ENCODE results near the gene ALOX12B.
"Not testable (repeated sequence)": the region's sequence is repeated elsewhere in the genome, so short reads cannot be mapped to it uniquely, and the experiment has no call there.

ALOX12B gene

GRCh38 chr17:8118769-8119580 is 31.5 kb upstream of the ALOX12B start:
- DNase-seq, result peak in 13 of 14 donors; percentile 27 to 93 (median 82)

- peak in 4 of 14 donors; percentile 29 to 71 (median 38) for DNase-seq
Observed at GRCh38 chr17:8117980-8118768, 30.7 kb upstream of the ALOX12B start, which contains the start of gene ALOXE3. ALOXE3 (minus strand) TSS chr17:8118514; CDS start chr17:8117990, 524 bp downstream.

DNA sequence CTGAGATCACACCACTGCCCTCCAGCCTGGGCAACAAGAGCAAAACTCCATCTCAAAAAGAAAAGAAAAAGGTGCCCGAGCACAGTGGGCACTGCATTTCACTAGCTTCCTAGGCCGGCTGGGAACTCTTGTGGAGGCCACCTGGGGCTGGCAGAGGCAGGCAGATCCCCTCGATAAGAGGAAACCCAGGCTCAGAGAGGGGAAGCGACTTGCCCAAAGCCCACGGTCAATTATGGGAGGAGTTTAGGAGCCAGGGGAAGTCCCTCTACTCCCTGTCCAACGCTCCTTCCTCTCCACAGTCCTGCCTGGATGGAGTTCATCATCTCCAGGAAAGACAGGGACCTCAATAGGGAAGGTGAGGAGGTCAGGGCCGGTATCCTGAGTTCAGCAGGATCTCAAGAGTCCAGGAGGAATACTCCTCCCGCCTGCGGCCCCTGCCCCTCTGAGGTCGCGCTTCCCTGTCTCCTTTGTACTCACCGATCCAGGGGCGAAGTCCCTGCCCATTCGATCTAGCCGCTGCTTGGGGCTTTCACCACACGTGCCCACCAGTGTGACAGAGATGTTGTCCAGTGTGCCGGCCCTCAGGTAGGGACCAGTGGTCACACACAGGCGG is 30.0 kb upstream of the ALOX12B start:
- DNase-seq, result no peak

GRCh38 chr17:8116776-8117175 is 29.3 kb upstream of the ALOX12B start:
- DNase-seq, result no peak

- DNase-seq, result no peak
Observed at GRCh38 chr17:8110907-8111306, 23.4 kb upstream of the ALOX12B start.

GRCh38 chr17:8110456-8110804 is 22.9 kb upstream of the ALOX12B start:
- no peak for DNase-seq

DNA sequence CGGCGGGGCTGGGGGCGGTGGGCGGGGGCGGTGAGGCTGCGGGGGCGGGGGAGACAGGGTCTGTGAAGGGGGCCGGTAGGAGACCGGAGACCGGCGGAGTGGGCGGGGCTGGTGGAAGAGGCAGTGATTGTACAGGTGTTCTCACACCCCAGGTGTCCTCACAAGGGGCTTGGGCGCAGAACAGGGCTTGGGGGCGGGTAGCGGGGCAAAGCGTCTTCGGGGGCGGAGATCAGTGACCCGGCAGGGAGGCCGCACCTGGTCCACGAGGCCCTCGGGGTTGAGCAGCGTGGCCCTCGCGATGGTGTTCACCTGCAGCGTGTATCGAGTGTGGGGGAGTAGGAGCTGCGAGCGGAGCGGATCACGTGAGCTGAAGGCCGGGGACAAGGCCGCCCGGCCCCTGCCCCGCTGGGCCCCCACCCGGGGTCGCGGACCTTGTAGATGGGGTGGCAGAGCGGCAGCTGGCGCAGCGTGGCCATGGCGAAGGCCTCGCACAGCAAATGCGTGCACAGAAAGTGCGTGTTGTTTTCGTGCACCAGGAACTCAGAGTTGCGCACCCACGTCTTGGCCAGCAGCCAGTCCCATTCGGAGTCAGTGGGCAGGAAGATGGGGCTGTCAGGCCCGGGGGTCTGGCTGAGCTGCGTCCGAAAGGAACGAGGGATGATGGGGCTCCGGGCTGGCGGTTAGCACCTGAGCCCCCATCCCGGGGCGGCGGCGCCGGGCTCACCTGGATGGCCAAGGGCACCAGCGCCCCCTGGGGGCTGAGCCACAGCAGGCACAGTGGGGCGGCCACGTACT is 22.3 kb upstream of the ALOX12B start:
- DNase-seq, result peak in 2 of 14 donors; percentile 8 to 11

DNA sequence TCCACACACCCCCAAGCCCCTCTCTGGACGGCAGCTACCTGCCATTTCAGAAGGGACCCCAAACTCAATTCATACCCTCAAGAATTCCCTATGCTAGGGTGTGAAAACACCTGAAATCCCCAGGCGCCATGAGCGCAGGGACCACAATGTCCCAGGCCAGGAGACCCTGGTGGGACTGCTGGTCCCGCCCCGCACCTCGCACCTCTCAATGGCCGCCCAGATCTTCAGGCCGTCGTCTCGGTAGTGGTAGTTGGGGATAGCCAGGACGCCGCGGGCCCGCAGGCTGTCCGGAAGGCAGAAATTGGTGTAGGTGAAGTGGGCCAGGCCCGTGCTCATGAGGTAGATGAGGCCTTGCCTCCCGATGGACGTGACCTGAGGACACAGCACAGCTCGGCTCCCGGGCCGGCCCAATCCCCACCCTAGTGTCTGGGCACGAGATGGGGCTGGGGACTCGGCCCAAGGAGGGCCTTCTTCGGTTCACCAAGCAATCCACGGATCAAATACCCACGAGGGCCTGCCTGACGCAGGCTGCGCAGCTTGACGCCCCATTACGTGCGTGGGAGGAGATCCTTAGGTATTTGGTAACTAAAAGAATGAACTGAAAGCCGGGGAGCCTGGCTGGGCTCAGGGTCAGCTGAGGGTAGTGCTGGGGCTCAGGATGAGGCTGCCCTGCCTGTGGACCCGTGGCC is 21.6 kb upstream of the ALOX12B start:
- no peak for DNase-seq

DNA sequence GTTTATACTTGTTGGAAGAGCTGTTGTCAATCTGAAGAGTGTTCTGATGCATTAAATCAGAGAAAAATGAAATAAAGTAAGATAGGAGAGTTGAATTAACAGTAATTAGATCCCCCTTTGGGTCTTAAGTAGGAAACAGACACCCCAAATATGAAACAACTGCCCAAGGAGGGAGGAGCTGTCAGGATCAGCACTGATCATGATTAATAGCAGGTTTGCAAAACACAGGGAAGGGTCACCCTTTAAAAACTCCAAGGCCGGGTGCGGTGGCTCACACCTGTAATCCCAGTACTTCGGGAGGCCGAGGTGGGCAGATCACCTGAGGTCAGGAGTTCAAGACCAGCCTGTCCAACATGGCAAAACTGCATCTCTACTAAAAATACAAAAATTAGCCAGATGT is 19.5 kb upstream of the ALOX12B start:
- not testable (repeated sequence) for DNase-seq

GRCh38 chr17:8105957-8106398 is 18.5 kb upstream of the ALOX12B start:
- no peak for DNase-seq

DNA sequence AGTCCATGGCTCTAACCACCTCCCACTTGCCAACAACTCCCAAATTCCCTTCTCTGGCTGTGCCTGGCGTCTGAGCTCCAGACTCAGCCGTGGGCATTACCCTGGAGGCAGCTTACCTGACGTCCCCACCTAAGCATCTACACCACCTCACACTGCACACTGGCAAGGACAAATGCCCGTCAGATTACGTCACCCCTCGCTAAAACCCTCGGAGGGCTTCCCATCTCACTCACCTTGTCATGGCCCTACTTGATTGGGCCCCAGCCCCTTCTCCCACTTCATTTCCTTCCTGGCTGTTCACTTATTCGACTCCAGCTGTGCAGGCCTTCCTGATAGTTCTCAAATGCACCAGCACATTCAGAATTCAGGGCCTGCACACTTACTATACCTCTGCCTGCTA is 17.4 kb upstream of the ALOX12B start:
- DNase-seq, result no peak

GRCh38 chr17:8103549-8103948 is 16.0 kb upstream of the ALOX12B start:
- no peak for DNase-seq

GRCh38 chr17:8101721-8102120 is 14.2 kb upstream of the ALOX12B start:
- DNase-seq, result no peak

- DNase-seq, result no peak
Observed at GRCh38 chr17:8100763-8101162, 13.2 kb upstream of the ALOX12B start.

- no peak for DNase-seq
Observed at GRCh38 chr17:8100111-8100510, 12.6 kb upstream of the ALOX12B start.

- no peak for DNase-seq
Observed at GRCh38 chr17:8096541-8096940, 9.0 kb upstream of the ALOX12B start.

DNA sequence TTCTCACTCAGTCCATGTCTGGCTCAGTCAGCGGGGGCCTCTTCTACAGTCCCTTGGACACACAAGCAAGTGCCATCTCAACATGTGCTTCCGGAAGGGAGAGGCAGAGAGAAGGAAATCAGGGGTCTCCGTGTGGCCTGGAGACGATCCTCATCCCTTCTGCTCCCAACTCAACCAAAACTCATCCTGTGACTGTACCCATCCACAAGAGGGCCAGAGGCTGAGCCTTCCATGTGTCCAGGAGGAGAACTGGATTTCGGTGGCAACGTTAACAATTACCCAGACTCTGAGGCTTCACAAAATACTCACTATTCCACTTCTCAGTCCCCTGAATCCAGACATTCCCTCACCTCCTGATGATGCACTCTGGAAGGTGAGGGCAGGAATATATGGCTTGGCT is 7.8 kb upstream of the ALOX12B start:
- DNase-seq, result no peak

- DNase-seq, result no peak
Observed at GRCh38 chr17:8091033-8091687, 3.6 kb upstream of the ALOX12B start.

DNA sequence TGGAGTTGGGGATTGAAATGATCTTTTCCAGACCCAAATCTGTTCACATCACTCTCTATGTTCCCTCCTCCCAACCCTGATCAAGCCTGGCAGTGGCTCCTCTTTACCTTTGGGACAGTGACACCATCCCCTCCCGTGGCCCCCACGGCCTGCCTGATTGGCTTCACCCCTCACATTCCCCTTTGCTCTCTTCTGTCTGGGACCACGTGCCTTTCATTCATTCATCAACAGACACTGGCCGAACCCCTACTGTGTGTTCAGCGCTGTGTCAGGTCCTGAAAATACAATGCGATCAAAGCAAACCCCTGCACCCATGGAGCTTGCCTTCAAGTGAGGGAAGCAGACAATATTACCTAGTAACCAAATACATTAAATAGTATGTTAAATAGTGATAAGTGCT is 2.2 kb upstream of the ALOX12B start:
- DNase-seq, result no peak

GRCh38 chr17:8087952-8088230 is 375 bp upstream of the ALOX12B start:
- no peak for DNase-seq

GRCh38 chr17:8084250-8084649 is 3.3 kb downstream of the ALOX12B start:
- no peak for DNase-seq

- DNase-seq, result no peak
Observed at GRCh38 chr17:8082292-8082691, 5.2 kb downstream of the ALOX12B start.
